Epidermal melanocyte (primary cell): ENCODE data around the gene ADAM29.
"Not testable (repeated sequence)": the region's sequence is repeated elsewhere in the genome, so short reads cannot be mapped to it uniquely, and the experiment has no call there.

Source experiments
- DNase-seq: peaks from one replicate; pipeline ENCODE4 v3.0.0; 2011; ENCODE audit warnings: low spot score; ENCODE audit not compliant: insufficient read length

ADAM29 gene

DNA sequence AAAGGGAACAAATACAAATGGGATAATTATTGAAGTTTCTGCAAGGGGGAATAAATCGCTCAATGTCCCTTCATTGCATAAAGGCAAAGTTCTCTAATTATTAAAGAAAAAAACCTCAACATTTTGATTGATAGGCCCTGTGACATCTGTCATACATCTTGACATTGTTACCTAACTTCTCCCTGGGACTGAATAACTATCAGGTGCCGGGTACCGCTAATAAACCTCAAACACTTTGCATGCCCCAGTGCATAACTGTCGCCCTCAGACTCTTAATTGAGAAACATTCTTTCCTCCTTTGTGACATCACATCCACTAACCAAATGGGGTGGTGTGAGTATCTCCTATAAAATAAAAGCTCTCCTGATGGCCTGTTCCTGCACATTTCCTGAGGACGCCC, at the start of gene ADAM29:
TSS of gene ADAM29 (plus strand) at position 301 of the 400 bp plus-strand sequence. CDS start 57,168 bp downstream, outside the sequence.
- no peak for DNase-seq

GRCh38 chr4:174869339-174869738, 48.8 kb upstream of the ADAM29 start:
- no peak for DNase-seq

DNA sequence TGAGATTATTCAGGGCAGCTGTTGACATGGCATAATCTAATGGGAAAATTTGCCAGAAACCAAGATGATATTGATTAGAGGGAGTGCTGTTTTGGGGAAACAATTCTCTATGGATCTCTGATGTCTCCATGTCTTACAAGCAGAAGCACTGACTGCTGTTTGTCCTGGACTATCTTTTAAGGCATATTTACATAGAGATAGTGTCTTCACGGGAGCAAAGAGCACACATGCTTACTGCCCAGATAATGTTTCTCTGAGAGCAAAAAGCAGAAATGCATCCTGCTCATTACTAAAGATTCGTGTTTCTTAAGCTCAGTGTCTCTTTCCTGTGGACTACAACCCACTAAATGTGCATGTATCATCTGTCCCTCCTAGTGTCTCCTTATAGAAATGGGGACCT, 47.8 kb upstream of the ADAM29 start:
- no peak for DNase-seq

GRCh38 chr4:174871407-174871806, 46.8 kb upstream of the ADAM29 start:
- DNase-seq, result no peak

GRCh38 chr4:174873146-174873545, 45.0 kb upstream of the ADAM29 start:
- not testable (repeated sequence) for DNase-seq

DNA sequence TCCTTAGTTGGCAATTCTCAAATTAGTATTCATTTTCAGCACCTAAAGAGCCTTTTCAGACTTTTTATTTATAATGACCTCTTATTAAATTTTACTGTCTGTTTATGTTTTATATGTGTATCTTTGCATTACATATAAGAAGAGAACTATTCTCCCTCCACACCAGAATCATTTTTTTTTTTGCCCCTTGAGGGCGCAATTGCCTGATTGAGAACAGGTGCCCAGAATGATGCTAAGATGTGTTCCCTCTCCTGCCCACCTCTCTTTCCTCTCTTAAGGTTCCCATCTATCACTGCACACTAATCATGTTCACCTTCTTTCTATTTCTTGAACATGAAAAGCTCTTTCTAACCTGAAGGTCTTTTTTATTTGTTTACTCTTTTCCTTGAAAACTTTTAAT, 44.2 kb upstream of the ADAM29 start:
- no peak for DNase-seq

- no peak for DNase-seq
These were observed 43.3 kb upstream of the ADAM29 start for GRCh38 chr4:174874898-174875297.

DNA sequence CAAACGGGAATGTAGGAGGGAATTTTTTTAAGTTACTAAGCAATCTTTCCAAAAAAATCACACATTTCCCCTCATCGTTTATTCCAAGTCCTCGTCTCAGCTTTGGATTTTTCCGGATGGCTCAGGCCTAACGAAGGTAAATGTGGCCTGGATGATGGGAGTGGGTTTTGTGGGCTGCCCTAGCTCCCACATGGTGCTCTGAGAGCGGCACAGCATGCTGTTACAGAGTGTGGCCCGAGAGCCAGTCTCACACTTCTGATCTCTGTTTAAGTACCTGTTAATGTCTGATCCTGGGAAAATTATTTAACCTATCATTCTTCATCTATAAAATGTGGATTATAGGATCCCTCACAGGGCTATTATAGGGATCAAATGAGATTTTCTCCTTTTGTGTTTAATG, 38.2 kb upstream of the ADAM29 start:
- no peak for DNase-seq

- DNase-seq, result no peak
These were observed 35.7 kb upstream of the ADAM29 start for GRCh38 chr4:174882317-174882992.

GRCh38 chr4:174907508-174907907, 10.7 kb upstream of the ADAM29 start:
- no peak for DNase-seq

- DNase-seq, result no peak
These were observed 7.9 kb upstream of the ADAM29 start for GRCh38 chr4:174910271-174910670.

DNA sequence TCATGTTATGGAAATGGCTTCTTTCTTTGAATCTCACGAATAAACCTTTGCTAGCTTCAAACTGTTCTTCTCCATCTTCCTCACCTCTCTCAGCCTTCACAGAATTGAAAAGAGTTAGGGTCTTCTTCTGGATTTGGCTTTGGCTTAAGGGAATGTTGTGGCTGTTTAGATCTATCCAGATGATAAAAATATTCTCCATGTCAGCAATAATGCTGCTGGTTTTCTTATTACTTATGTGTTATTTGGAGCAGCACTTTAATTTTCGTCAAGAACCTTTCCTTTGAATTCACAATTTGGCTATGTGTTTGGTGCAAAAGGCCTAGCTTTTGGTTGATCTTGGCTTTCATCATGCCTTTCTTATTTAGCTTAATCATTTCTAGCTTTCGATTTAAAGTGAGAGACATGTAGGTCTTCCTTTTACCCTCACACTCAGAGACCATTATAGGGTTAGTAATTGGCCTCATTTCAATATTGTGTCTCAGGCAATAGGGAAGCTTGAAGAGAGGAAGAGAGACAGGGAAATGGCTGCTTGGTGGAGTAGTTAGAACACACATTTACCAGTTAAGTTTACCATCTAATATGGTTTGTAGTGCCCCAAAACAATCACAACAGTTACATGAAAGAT, 5.1 kb upstream of the ADAM29 start:
- no peak for DNase-seq

DNA sequence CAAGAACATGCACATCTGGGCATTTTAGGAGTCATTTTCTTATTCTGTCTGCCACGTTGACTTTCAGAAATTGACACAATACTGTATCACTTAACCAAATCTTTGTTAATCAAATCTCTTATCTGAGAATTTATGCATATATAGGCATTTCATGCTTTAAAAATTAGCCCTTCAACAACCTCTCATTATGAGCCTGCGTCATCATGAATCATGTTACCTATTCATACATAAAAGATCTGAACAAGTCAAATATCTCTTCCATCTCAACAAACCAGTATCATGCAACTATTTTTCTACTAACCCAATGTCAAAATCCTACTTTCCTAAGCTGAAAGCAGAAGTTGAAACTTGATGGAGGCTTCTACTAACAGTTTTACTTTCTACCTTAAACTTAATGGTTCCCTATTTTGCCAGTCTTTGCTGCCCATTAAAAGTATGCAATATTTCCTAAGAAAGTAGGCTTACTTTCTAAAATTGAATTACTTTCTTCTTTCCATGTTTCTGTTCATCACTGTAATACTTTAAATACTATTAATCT, 1.8 kb downstream of the ADAM29 start:
- DNase-seq, result no peak

- DNase-seq, result no peak
These were observed 8.8 kb downstream of the ADAM29 start for GRCh38 chr4:174926958-174927357.

DNA sequence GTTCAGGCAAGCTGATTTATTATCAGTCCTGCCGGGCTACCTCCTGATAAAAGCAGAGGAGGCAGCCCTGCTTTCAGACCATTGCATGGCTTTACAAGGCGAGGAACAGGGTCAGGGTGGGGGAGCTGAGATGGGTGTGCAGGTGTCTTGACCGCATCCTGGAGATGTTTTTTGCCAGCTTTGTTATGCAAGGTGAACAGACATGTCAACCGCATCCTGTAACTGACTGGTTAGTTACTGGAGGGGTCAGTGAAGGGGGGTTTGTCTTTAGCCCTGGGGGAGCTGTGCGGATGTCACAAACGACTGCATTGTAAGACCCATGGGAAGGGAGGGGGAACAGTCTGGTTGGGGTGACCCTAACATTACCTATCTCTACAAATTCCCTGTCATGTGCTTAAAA, 10.0 kb downstream of the ADAM29 start:
- no peak for DNase-seq

DNA sequence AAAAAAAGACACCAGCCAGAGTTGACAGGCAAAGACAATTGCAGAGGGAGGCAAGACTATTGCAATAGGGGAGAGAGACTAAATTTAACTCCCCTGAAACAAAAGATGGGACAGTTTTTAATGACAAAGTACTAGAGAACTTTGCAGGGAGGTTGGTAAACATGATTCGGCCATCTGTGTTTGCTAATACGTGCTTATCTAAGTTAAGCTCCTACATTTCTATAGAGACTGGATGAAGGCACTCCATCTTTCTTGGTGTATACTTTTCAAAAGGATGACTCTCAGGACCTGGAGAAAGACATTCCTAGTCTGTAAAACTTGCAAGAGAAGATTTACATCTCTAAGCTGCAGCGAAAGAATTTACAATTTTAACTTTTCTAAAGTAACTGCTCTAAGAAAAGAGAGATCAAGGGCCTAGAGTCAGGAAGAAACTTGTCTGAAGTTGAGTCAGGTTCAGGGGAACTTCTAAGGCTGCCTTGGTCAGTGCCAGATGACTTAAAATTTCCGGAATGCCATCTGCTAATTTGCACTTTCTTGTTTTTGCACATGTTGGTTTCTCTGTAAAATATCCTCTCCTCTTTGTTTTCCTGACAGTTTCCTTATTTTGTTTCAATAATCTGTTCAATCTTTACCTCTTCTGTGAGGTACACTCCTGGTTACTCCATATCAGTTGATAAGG, 10.6 kb downstream of the ADAM29 start:
- DNase-seq, result no peak

GRCh38 chr4:174929346-174929745, 11.2 kb downstream of the ADAM29 start:
- DNase-seq, result no peak

- no peak for DNase-seq
These were observed 12.7 kb downstream of the ADAM29 start for GRCh38 chr4:174930895-174931294.

DNA sequence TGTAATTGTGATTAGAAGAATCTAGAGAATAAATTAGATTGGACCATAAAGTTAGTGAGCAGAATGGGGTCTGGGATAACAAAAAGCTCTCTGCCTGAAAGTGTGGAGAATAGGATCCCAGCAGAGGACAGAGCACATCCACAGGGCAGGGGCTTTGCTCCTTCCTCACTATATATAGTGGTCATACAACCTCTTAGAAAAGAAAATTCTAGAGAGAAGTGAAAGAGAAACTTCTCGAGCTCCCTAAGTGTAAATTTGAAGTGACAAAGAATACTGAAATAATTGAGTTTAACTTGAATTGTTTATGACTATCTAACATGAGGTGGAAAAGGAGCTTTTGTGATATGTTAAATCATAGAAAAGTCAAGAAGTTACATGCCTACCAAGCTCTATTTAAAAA, 14.9 kb downstream of the ADAM29 start:
- no peak for DNase-seq

DNA sequence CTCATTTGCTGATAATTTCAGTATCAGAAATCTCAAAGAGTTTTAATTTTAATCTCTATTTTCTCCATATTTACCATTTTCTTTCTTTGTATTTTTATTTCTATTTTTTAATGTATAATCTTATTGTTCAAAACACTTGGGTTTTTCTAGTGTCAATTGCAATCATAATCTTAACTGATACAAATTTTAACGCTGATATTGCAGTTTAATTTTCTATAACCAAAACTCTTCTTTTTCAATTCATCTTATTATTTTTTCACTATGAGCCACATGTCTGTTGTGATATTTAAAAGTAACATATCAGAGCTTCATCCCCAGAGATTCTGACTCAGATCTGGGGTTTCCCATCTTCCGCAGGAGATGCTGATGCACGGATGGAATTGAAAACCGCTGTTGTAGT, 16.2 kb downstream of the ADAM29 start:
- no peak for DNase-seq

DNA sequence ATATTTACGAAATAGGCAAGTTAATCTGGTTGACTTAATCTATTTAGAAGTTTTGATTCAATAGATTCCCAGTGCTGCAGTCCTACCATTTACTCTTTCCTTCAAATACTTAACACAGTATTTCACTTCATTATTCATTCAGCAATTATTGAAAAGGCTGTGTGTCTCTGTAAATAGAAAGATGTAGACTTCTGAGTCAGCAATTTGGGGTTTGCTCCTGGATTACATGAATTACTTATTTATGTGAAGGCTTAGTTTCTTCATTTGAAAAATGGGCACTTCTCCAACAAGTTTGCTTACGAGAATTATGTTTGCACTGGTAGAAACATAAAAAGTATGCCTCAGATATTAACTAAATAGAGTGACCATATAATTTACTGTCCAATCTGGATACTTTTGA, 17.4 kb downstream of the ADAM29 start:
- no peak for DNase-seq

DNA sequence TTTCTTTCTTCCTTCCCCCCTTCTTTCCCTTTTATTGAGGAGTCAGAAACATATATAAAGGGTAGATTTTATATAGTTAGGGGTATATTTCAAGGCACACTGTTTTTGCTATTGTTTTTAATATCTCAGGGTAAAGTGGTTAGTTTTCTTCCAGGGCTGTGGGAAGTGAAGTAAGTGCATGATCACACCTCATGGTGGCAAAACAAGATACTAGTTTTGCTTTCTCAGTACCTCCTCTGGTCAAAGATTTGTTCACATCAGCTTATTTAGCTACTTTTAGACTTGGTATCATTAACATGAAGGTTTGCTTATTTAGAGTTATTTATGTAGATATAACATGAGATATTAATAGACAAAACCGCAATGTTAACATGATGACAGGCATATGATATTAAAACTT, 21.8 kb downstream of the ADAM29 start:
- no peak for DNase-seq
